Spleen (tissue), 11 donors: ENCODE measurements around the gene NRXN3. TPM values are rescaled to one million over a fixed set of nuclear protein-coding genes. Genes with fewer than 3 reads are reported as not detected.

Experiments
- DNase-seq: peaks from one replicate; pipeline ENCODE4 v3.0.0-alpha.2; 2020
- H3K27ac ChIP-seq, 8 donors: fragments of 200-600 bp; sonication (generic) in 7 of 8; 1 replicate in 4 of 8; 2 replicates in 4 of 8; pipeline versions ENCODE4 v1.5.0 to v1.8.0; 2016 to 2021; ENCODE audit warnings: inconsistent platforms in 4 of 8, mild to moderate bottlenecking in 4 of 8, moderate library complexity in 1 of 8
- H3K27me3 ChIP-seq, 7 donors: fragments of 200-600 bp; sonication (generic) in 6 of 7; replicated peaks in 1 of 7; 1 replicate in 4 of 7; 2 replicates in 3 of 7; pipeline versions ENCODE4 v1.5.0 to v1.8.0; 2016 to 2021; ENCODE audit warnings: inconsistent platforms in 3 of 7, mild to moderate bottlenecking in 1 of 7
- H3K36me3 ChIP-seq, 6 donors: fragments of 200-600 bp; sonication (generic) in 5 of 6; 1 replicate in 4 of 6; 2 replicates in 2 of 6; pipeline versions ENCODE4 v1.5.0 to v1.8.0; 2016 to 2021; ENCODE audit warnings: inconsistent platforms in 2 of 6
- H3K4me1 ChIP-seq, 6 donors: fragments of 200-600 bp; sonication (generic) in 5 of 6; 1 replicate in 3 of 6; 2 replicates in 3 of 6; pipeline versions ENCODE4 v1.5.0 to v1.8.0; 2016 to 2021; ENCODE audit warnings: inconsistent platforms in 3 of 6
- H3K4me3 ChIP-seq, 8 donors: fragments of 200-600 bp; sonication (generic) in 7 of 8; 1 replicate in 4 of 8; 2 replicates in 4 of 8; pipeline versions ENCODE4 v1.5.0 to v1.8.0; 2016 to 2021; ENCODE audit warnings: inconsistent platforms in 4 of 8, mild to moderate bottlenecking in 4 of 8, moderate library complexity in 2 of 8
- H3K9me3 ChIP-seq, 8 donors: fragments of 200-600 bp; sonication (generic) in 7 of 8; 1 replicate in 4 of 8; 2 replicates in 4 of 8; pipeline versions ENCODE4 v1.5.0 to v1.8.0; 2016 to 2021; ENCODE audit warnings: inconsistent platforms in 4 of 8
- POLR2A ChIP-seq, 3 donors: fragments of 450-650 bp; IDR thresholded peaks; one replicate each; pipeline ENCODE4 v1.5.1; 2017; ENCODE audit warnings: antibody characterized with exemption in 3 of 3, mild to moderate bottlenecking in 1 of 3
- POLR2AphosphoS5 ChIP-seq, 3 donors: sonication (generic); formaldehyde crosslinking; IDR thresholded peaks; one replicate each; pipeline ENCODE4 v1.5.1; 2017; ENCODE audit warnings: antibody characterized with exemption in 3 of 3
- WGBS, 5 donors: extraction: QIAGEN DNeasy Blood & Tissue Kit in 3 of 5; methylation state at CpG; one replicate each; pipeline versions ENCODE4 v1.1.5 to v1.1.7; 2013 to 2018; 5-methylcytosine and 5-hydroxymethylcytosine counted together
- intact Hi-C: fragments of 100-400 bp; cut with DNase I; formaldehyde crosslinking; loops from one replicate; pipeline ENCODE4 v1.15.0; 2023; ENCODE audit warnings: low total_unique reads
- polyA plus RNA-seq, 3 donors: library from polyadenylated mRNA; stranded (reverse); fragments of 200-250 nt; gene quantifications; one replicate each; pipeline ENCODE4 v1.2.1, GENCODE V29; 2013
- total RNA-seq, 7 donors: library from RNA; depleted of rRNA in 3 of 7; stranded (reverse); fragments of >200 nt in 3 of 7; fragmentation: NEBNext Ultra II Directional in 4 of 7; extraction: Animal tissue kit (Norgen Biotek cat#: 25700) in 4 of 7; gene quantifications; one replicate each; pipeline versions ENCODE4 v1.1.0 to v1.2.1, GENCODE V29; 2016 to 2021
- TF ChIP-seq, protein P1 (sequence below), 11 experiments: fragments of 200-600 bp in 7 of 11; fragments of 450-650 bp in 4 of 11; sonication (generic) in 4 of 11; IDR thresholded peaks in 8 of 11; conservative IDR thresholded peaks in 3 of 11; 1 replicate in 7 of 11; 2 replicates in 4 of 11; pipeline versions ENCODE4 v1.4.0 to v1.8.0; 2016 to 2021; ENCODE audit warnings: antibody characterized with exemption in 11 of 11, inconsistent platforms in 4 of 11, mild to moderate bottlenecking in 1 of 11
- donor health status: healthy with polysubstance abuse.
- donor health status: DM: no; HTN: no; CAD: no; lungs with moderate emphysema.
- donor health status: DM: no; HTN: no; CAD: no.
- donor health status: Bipolar disorder and iron deficiency.
- donor health status: healthy.
- donor health status: DM: no; HTN: no; CAD: no.
- donor health status: DM: yes; HTN: yes; CAD: no.

NRXN3 gene
- total and polyA plus RNA-seq, 10 donors, result 0.21 to 11.5 (median 1.6) TPM

- intact Hi-C loops, result no loop called here
- H3K4me3 ChIP-seq, result no peak overlapping the region
- H3K27ac ChIP-seq, result no peak overlapping the region
- DNase-seq, result no peak
- TF ChIP-seq POLR2A (IDR thresholded peaks at IDR 0.05) (no peak), POLR2AphosphoS5 (IDR thresholded peaks at IDR 0.05) (no peak)
- TF ChIP-seq, protein P1, sequence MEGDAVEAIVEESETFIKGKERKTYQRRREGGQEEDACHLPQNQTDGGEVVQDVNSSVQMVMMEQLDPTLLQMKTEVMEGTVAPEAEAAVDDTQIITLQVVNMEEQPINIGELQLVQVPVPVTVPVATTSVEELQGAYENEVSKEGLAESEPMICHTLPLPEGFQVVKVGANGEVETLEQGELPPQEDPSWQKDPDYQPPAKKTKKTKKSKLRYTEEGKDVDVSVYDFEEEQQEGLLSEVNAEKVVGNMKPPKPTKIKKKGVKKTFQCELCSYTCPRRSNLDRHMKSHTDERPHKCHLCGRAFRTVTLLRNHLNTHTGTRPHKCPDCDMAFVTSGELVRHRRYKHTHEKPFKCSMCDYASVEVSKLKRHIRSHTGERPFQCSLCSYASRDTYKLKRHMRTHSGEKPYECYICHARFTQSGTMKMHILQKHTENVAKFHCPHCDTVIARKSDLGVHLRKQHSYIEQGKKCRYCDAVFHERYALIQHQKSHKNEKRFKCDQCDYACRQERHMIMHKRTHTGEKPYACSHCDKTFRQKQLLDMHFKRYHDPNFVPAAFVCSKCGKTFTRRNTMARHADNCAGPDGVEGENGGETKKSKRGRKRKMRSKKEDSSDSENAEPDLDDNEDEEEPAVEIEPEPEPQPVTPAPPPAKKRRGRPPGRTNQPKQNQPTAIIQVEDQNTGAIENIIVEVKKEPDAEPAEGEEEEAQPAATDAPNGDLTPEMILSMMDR (IDR thresholded peaks at IDR 0.05 in 8 of 11, conservative IDR thresholded peaks at IDR 0.05 in 3 of 11), result no peak
- no peaks in the 10 kb centered on the region for H3K4me1 ChIP-seq
- no peaks in the 10 kb centered on the region for H3K36me3 ChIP-seq
- no peaks in the 10 kb centered on the region for H3K9me3 ChIP-seq
- no peaks in the 10 kb centered on the region for H3K27me3 ChIP-seq
These were observed 1008.5 kb downstream of the NRXN3 start for GRCh38 chr14:79178719-79179118.

GRCh38 chr14:79179985-79180384 is 1009.8 kb downstream of the NRXN3 start:
- Histone ChIP-seq H3K27ac (no peak overlapping the region), H3K36me3 (no peaks in the 10 kb centered on the region), H3K9me3 (no peaks in the 10 kb centered on the region), H3K4me3 (no peak overlapping the region), H3K27me3 (no peaks in the 10 kb centered on the region), H3K4me1 (no peaks in the 10 kb centered on the region)
- WGBS, 5 donors, result 73 to 83% (median 79%) methylated on average over 4 of the region's 4 CpGs
- intact Hi-C loops, result no loop called here
- TF ChIP-seq, protein P1 (IDR thresholded peaks at IDR 0.05 in 8 of 11, conservative IDR thresholded peaks at IDR 0.05 in 3 of 11), result no peak
- DNase-seq, result no peak

GRCh38 chr14:79180656-79181055 is 1010.5 kb downstream of the NRXN3 start:
- H3K36me3 ChIP-seq, result no peaks in the 10 kb centered on the region
- H3K4me1 ChIP-seq, result no peaks in the 10 kb centered on the region
- intact Hi-C loops, result no loop called here
- no peak overlapping the region for H3K27ac ChIP-seq
- TF ChIP-seq, protein P1 (IDR thresholded peaks at IDR 0.05 in 8 of 11, conservative IDR thresholded peaks at IDR 0.05 in 3 of 11), result no peak
- TF ChIP-seq POLR2A (IDR thresholded peaks at IDR 0.05) (no peak), POLR2AphosphoS5 (IDR thresholded peaks at IDR 0.05) (no peak)
- H3K9me3 ChIP-seq, result no peaks in the 10 kb centered on the region
- no peak overlapping the region for H3K4me3 ChIP-seq
- whole genome bisulfite sequencing, 5 donors, result 82 to 91% (median 86%) methylated on average over 4 of the region's 4 CpGs
- no peaks in the 10 kb centered on the region for H3K27me3 ChIP-seq
- no peak for DNase-seq

GRCh38 chr14:79186523-79186922 is 1016.4 kb downstream of the NRXN3 start:
- no peak overlapping the region for H3K27ac ChIP-seq
- no peaks in the 10 kb centered on the region for H3K27me3 ChIP-seq
- intact Hi-C loops, result no loop called here
- no peak overlapping the region for H3K4me3 ChIP-seq
- no peaks in the 10 kb centered on the region for H3K36me3 ChIP-seq
- H3K9me3 ChIP-seq, result no peaks in the 10 kb centered on the region
- no peak for TF ChIP-seq POLR2A (IDR thresholded peaks at IDR 0.05)
- no peak for TF ChIP-seq POLR2AphosphoS5 (IDR thresholded peaks at IDR 0.05)
- TF ChIP-seq, protein P1 (IDR thresholded peaks at IDR 0.05 in 8 of 11, conservative IDR thresholded peaks at IDR 0.05 in 3 of 11), result no peak
- no peaks in the 10 kb centered on the region for H3K4me1 ChIP-seq
- DNase-seq, result no peak
- 52 to 87% (median 76%) methylated on average over 3 of the region's 3 CpGs for WGBS, 5 donors
